ENCODE results near the gene KIF25.

GRCh38 chr6:167993831-167994230 lies 3.6 kb upstream of the KIF25 start:
- TF ChIP-seq CTCF (IDR thresholded peaks at IDR 0.05) (no peak), EP300 (IDR thresholded peaks at IDR 0.05) (no peak), POLR2A (IDR thresholded peaks at IDR 0.05) (no peak)

Data from ovary (tissue), 3 donors.